IPS-18c (cell line): ENCODE measurements around the gene ZBTB7C.

ENCODE experiments used
- H3K4me3 ChIP-seq: 2 replicates; pipeline ENCODE4 v1.7.0; 2013; ENCODE audit warnings: low read depth, mild to moderate bottlenecking, low read length, moderate library complexity; ENCODE audit not compliant: insufficient read depth
- H3K9me3 ChIP-seq: one replicate; pipeline ENCODE4 v1.6.1; 2013; ENCODE audit warnings: mild to moderate bottlenecking, low read length, moderate library complexity; ENCODE audit not compliant: control insufficient read depth, insufficient read depth

ZBTB7C gene

DNA sequence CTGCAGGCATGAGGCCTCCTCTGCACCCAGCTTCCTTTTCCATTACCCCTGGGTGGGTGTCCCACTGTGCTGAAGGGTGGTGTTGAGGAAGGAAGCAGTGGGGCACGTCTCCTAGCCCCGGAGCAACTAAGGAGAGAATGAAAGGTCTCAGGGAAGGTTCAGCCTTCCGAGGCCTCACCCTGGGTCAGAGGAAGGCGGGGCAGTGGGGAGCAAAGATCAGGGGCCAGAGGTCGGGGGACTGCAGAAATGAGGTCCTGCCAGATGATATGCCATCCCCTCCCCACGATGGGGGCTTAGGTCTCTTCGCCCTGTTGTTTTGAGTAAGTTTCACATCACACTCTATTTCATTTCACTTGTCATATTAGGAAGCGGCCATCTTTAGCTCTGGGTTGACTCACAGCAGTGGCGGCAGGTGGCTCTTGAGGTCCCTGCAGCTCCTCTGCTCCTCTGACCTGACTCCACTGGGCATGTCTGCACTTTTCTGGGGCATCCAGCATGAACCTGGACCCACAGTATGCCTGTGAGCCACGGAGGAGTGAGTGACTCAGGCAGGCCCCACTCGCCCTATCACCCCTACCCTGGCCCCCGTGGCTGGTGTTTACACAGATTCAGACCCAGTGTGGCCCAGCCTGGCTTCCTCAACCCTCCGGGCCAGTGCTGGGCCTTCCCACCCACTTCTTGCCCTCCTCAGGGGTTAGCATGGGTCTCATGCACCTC lies 325.0 kb downstream of the ZBTB7C start:
- Histone ChIP-seq H3K4me3 (no peak overlapping the region), H3K9me3 (no peaks in the 10 kb centered on the region)

DNA sequence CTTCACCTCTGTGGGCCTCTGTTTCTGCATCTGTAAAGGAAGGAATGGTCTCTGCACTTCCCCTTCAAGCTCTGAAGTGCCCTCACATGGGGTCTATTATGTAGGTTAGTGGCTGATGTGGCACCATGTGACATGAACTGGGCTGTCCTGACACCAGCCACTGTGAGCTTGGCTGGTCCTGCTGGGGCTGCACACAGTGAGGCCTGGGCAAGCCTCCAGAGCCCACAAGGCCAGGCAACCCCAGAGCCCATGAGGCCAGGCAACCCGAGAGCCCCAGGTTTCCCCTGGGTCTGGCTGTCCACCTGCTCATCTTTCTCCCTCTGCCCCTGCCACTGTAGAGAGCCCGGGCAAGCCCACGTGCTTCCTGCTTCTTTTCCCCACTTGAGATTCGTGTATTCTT lies 328.6 kb downstream of the ZBTB7C start:
- no peak overlapping the region for H3K4me3 ChIP-seq
- no peaks in the 10 kb centered on the region for H3K9me3 ChIP-seq

DNA sequence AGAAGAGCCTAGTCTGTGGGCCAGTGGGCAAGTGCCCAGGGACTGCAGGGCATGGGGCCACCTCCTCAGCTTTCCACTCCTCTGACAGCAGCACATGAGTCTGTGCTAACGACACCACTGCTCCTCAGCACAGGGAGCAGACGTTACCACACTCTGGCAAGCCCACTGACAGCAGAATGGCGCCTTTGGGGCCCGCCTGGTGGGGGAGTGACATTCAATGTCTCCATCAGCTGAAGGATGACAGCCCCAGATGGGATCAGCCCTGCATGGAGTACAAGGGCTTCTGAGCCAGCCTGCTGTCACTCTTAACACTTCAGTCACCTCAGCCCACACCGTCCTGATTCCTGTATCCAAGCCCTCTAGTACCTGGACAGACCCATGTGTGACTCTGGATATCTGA lies 329.3 kb downstream of the ZBTB7C start:
- Histone ChIP-seq H3K9me3 (no peaks in the 10 kb centered on the region), H3K4me3 (no peak overlapping the region)

DNA sequence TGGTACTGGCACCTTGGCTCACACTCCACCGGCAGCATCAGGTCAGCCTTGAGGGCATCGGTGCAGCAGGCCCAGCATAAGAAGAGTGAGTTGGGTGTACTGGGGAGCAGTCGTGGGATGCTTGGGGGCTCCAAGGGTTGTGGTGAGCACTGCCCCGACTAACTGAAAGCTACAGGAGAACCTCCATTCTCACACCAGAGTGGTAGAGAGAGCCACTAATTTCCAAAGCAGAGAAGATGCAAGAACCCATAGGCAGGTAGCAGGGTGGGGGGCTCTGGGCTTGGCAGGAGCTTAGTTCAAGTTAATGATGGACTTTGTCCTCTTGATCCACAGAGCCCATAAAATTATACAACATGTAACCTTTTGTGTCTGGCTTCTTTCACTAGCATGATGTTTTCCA lies 330.7 kb downstream of the ZBTB7C start:
- H3K9me3 ChIP-seq, result no peaks in the 10 kb centered on the region
- no peak overlapping the region for H3K4me3 ChIP-seq

DNA sequence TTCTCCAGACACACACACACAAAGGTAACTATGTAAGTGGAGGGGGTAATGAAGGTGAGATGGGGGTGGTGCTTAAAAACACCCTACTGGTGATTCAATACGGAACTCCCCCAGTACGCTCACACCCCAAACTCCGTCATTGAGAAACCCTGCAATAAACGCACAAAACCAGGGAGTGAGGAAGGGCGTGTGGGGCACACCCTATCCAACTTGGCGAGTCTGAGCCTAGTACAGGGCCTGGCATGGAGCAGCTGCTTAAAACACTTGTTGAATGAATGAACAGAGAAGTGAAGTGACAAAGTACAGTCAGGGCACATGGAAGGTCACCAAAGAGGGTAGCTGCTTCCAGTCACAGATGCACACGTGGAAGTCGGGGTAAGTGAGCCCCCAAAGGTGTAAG lies 331.9 kb downstream of the ZBTB7C start:
- no peaks in the 10 kb centered on the region for H3K9me3 ChIP-seq
- no peak overlapping the region for H3K4me3 ChIP-seq

GRCh38 chr18:48076461-48076860 lies 332.7 kb downstream of the ZBTB7C start:
- Histone ChIP-seq H3K4me3 (no peak overlapping the region), H3K9me3 (no peaks in the 10 kb centered on the region)

DNA sequence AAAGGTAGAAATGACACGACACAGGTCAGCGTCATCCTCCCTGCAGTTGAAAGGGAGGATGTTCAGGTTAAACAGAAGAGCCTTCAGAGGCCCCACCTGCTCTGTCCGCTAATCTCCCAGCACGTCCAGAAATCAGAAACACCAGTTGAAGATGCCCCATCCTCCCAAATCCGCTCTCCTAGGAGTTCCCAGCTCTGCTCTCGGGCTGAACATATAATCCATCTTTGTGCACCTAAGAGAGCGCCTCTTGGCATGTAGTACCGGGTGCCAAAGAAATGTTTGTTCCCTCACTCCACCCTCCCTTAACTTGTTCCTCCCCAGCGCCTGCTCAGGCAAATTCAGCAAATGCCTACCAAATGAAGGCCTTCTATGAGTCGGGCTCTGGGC lies 333.5 kb downstream of the ZBTB7C start:
- Histone ChIP-seq H3K4me3 (no peak overlapping the region), H3K9me3 (no peaks in the 10 kb centered on the region)

GRCh38 chr18:48074929-48075706 lies 334.1 kb downstream of the ZBTB7C start:
- no peak overlapping the region for H3K4me3 ChIP-seq
- no peaks in the 10 kb centered on the region for H3K9me3 ChIP-seq

- Histone ChIP-seq H3K4me3 (no peak overlapping the region), H3K9me3 (no peaks in the 10 kb centered on the region)
These were observed 335.8 kb downstream of the ZBTB7C start for GRCh38 chr18:48073211-48073930.

DNA sequence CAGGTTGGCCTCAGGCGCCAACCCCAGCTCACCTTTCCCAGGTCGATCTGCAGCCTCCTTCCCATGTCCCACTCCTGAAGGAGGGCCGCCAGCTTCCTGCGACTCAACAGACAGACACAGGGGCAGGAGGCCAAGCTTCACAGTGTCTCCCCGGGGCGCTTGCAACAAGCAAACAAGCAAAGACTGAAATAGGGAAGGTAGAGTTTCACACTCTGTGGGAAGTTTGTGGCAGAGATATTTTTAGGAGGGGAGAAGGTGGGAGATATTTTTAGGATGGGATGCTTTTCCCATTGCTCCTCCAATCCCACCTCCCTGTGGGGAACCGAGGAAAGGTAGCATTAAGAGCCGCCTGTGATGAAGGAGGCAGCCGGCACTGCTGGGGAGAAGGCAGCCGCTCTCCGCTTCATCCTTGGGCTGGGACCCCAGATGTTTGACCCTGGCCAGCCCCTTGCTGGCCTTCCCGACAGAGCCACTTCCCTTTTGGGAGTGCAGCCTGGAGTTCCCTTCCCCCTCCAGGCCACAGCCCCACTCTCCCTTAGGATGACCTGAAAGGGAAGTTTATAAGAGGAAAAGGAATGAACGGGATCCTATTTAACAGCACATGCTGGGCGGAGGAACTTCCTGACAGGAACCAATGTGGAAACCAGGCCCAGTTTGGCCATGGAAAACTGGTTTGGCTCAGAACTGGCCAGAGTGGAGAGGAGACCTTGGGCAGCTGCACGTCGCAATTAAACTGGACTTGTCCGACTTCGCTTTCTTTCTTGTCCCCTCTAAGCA lies 336.6 kb downstream of the ZBTB7C start:
- Histone ChIP-seq H3K9me3 (no peaks in the 10 kb centered on the region), H3K4me3 (no peak overlapping the region)

- Histone ChIP-seq H3K4me3 (no peak overlapping the region), H3K9me3 (no peaks in the 10 kb centered on the region)
These were observed 340.2 kb downstream of the ZBTB7C start for GRCh38 chr18:48068916-48069445.

- no peaks in the 10 kb centered on the region for H3K9me3 ChIP-seq
- H3K4me3 ChIP-seq, result no peak overlapping the region
These were observed 342.9 kb downstream of the ZBTB7C start for GRCh38 chr18:48066225-48066652.

DNA sequence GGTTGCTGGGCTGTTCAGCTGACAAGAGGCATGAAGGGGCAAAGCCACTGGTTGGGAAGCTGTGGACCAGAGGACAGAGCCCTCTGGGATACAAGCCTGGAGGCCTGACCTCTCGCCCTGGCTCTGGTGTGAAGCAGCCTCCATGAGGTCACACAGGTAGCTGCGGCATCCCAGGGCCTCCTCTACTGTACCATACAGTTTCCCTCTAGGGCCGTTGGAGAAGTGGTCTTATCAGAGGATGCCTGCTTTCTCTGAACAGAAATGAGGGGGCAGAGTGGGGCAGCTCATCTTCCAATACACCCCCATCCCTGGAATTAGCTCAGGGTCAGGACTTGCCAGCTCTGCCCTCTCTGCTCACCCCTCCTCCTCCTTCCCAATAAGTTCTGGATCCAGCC lies 343.6 kb downstream of the ZBTB7C start:
- no peaks in the 10 kb centered on the region for H3K9me3 ChIP-seq
- no peak overlapping the region for H3K4me3 ChIP-seq

- Histone ChIP-seq H3K4me3 (no peak overlapping the region), H3K9me3 (no peaks in the 10 kb centered on the region)
These were observed 344.1 kb downstream of the ZBTB7C start for GRCh38 chr18:48064978-48065600.

GRCh38 chr18:48061781-48062570 lies 347.2 kb downstream of the ZBTB7C start:
- Histone ChIP-seq H3K4me3 (no peak overlapping the region), H3K9me3 (no peaks in the 10 kb centered on the region)

GRCh38 chr18:48060970-48061369 lies 348.2 kb downstream of the ZBTB7C start:
- Histone ChIP-seq H3K9me3 (no peaks in the 10 kb centered on the region), H3K4me3 (no peak overlapping the region)
